OCI-LY3 (cell line): ENCODE data around the gene CCNE1.
"Not testable (repeated sequence)": the region's sequence is repeated elsewhere in the genome, so short reads cannot be mapped to it uniquely, and the experiment has no call there.

Source experiments
- H2AFZ ChIP-seq: fragments of 200-600, 300-600 bp; shearing (Covaris generic); 2 replicates; pipeline ENCODE4 v1.6.0; 2014; ENCODE audit warnings: antibody characterized with exemption, low read depth, low read length
- H3K27ac ChIP-seq: fragments of 200-600, 300-600 bp; sonication (generic); 2 replicates; pipeline ENCODE4 v1.5.1; 2014; ENCODE audit warnings: mild to moderate bottlenecking, low read length, moderate library complexity, mixed read lengths
- H3K27me3 ChIP-seq: fragments of 200-600, 300-600 bp; sonication (generic); 2 replicates; pipeline ENCODE4 v1.6.1; 2014; ENCODE audit warnings: low read depth, low read length, mixed read lengths
- H3K36me3 ChIP-seq: fragments of 200-600, 300-600 bp; sonication (generic); replicated peaks from 2 replicates; pipeline ENCODE3; 2014; ENCODE audit warnings: low read depth, low read length, mixed read lengths
- H3K4me1 ChIP-seq: fragments of 300-600, 200-600 bp; sonication (generic); 2 replicates; pipeline ENCODE4 v1.6.1; 2014; ENCODE audit warnings: low read length, mixed read lengths
- H3K4me2 ChIP-seq: fragments of 200-600, 300-600 bp; sonication (generic); 2 replicates; pipeline ENCODE4 v1.6.1; 2014; ENCODE audit warnings: low read length, mixed read lengths
- H3K4me3 ChIP-seq: fragments of 300-600, 200-600 bp; sonication (generic); 2 replicates; pipeline ENCODE4 v1.5.1; 2014; ENCODE audit warnings: antibody characterized with exemption, mild to moderate bottlenecking, low read length, moderate library complexity
- H3K79me2 ChIP-seq: fragments of 300-600, 200-600 bp; shearing (Covaris generic); 2 replicates; pipeline ENCODE4 v1.6.1; 2014; ENCODE audit warnings: mild to moderate bottlenecking, low read length, mixed read lengths
- H3K9ac ChIP-seq: fragments of 300-600, 200-600 bp; shearing (Covaris generic); 2 replicates; pipeline ENCODE4 v1.6.0; 2014; ENCODE audit warnings: mild to moderate bottlenecking, low read length, moderate library complexity
- H3K9me3 ChIP-seq: fragments of 200-600, 300-600 bp; shearing (Covaris generic); 2 replicates; pipeline ENCODE4 v1.6.1; 2014; ENCODE audit warnings: low read length, mixed read lengths; ENCODE audit not compliant: insufficient read depth
- H4K20me1 ChIP-seq: fragments of 200-600, 300-600 bp; sonication (generic); 2 replicates; pipeline ENCODE4 v1.6.1; 2016; ENCODE audit warnings: low read length, mixed read lengths; ENCODE audit not compliant: insufficient read depth
- CTCF ChIP-seq: fragments of 200-600, 300-600 bp; sonication (generic); IDR thresholded peaks from 2 replicates; pipeline ENCODE4 v1.5.1; 2014; ENCODE audit warnings: antibody characterized with exemption, low read length, low read depth
- EZH2phosphoT487 ChIP-seq: fragments of 200-600 bp; shearing (Covaris generic); IDR thresholded peaks from 2 replicates; pipeline ENCODE4 v1.6.1; 2018; ENCODE audit warnings: antibody characterized with exemption, mixed run types, low read depth

CCNE1 gene

GRCh38 chr19:29787281-29787680 lies 24.5 kb upstream of the CCNE1 start:
- Histone ChIP-seq H3K4me2 (no peak overlapping the region), H4K20me1 (no peaks in the 10 kb centered on the region), H3K27me3 (peaks cover 16% of the 10 kb centered on the region), H3K36me3 (no peaks in the 10 kb centered on the region), H2AFZ (no peak overlapping the region), H3K9ac (no peak overlapping the region), H3K27ac (no peak overlapping the region), H3K9me3 (no peaks in the 10 kb centered on the region), H3K4me1 (no peaks in the 10 kb centered on the region), H3K79me2 (no peaks in the 10 kb centered on the region), H3K4me3 (no peak overlapping the region)
- no peak for TF ChIP-seq CTCF
- no peak for TF ChIP-seq EZH2phosphoT487

GRCh38 chr19:29789007-29789406 lies 22.8 kb upstream of the CCNE1 start:
- Histone ChIP-seq H3K4me3 (no peak overlapping the region), H2AFZ (no peak overlapping the region), H3K79me2 (no peaks in the 10 kb centered on the region), H3K9ac (no peak overlapping the region), H3K4me2 (no peak overlapping the region), H3K4me1 (no peaks in the 10 kb centered on the region), H4K20me1 (no peaks in the 10 kb centered on the region), H3K9me3 (no peaks in the 10 kb centered on the region), H3K27me3 (peaks cover 20% of the 10 kb centered on the region), H3K36me3 (no peaks in the 10 kb centered on the region), H3K27ac (no peak overlapping the region)
- TF ChIP-seq EZH2phosphoT487 (no peak), CTCF (no peak)

- H3K9ac ChIP-seq = no peak overlapping the region
- no peaks in the 10 kb centered on the region for H4K20me1 ChIP-seq
- H3K9me3 ChIP-seq = no peaks in the 10 kb centered on the region
- peaks cover 16% of the 10 kb centered on the region; the same call in 1 of the 2 replicates for H3K27me3 ChIP-seq
- H2AFZ ChIP-seq = no peak overlapping the region
- TF ChIP-seq EZH2phosphoT487 (no peak), CTCF (no peak)
- H3K79me2 ChIP-seq = no peaks in the 10 kb centered on the region
- no peaks in the 10 kb centered on the region for H3K36me3 ChIP-seq
- H3K27ac ChIP-seq = no peak overlapping the region
- H3K4me3 ChIP-seq = no peak overlapping the region
- no peaks in the 10 kb centered on the region for H3K4me1 ChIP-seq
- no peak overlapping the region for H3K4me2 ChIP-seq
These were observed 18.6 kb upstream of the CCNE1 start for GRCh38 chr19:29793116-29793727.

GRCh38 chr19:29794490-29794889 lies 17.3 kb upstream of the CCNE1 start:
- peaks cover 12% of the 10 kb centered on the region; the same call in 1 of the 2 replicates for H3K27me3 ChIP-seq
- not testable (repeated sequence) for H4K20me1 ChIP-seq, H3K36me3 ChIP-seq, H3K9ac ChIP-seq, H3K9me3 ChIP-seq, H3K27ac ChIP-seq, H3K4me3 ChIP-seq, H3K4me2 ChIP-seq, H3K4me1 ChIP-seq, H2AFZ ChIP-seq, H3K79me2 ChIP-seq
